ENCODE data around the gene RNF5.

DNA sequence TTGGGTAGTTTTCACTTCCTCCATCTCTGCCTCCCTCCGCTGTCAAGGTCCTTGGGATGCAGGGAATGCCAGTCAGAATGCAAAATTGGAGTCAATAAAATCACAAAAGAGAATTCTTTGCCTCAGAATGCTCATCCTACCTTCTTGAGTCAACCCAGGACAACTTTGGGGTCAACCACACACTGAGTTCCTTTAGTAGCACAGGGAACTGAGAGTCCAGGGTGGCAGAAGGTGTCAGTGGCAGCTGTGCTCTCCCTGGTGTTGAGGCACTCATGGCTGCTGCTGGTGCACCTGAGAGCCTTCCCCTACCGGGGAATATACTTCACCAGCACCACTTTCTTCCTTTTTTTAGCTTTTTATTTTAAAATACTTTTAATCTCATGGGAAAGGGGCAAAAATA, 46.5 kb downstream of the RNF5 start:
- TF ChIP-seq, protein P1, sequence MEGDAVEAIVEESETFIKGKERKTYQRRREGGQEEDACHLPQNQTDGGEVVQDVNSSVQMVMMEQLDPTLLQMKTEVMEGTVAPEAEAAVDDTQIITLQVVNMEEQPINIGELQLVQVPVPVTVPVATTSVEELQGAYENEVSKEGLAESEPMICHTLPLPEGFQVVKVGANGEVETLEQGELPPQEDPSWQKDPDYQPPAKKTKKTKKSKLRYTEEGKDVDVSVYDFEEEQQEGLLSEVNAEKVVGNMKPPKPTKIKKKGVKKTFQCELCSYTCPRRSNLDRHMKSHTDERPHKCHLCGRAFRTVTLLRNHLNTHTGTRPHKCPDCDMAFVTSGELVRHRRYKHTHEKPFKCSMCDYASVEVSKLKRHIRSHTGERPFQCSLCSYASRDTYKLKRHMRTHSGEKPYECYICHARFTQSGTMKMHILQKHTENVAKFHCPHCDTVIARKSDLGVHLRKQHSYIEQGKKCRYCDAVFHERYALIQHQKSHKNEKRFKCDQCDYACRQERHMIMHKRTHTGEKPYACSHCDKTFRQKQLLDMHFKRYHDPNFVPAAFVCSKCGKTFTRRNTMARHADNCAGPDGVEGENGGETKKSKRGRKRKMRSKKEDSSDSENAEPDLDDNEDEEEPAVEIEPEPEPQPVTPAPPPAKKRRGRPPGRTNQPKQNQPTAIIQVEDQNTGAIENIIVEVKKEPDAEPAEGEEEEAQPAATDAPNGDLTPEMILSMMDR (IDR thresholded peaks at IDR 0.05; ENCODE audit: low read length) = no peak
- no peak for TF ChIP-seq EZH2 (IDR thresholded peaks at IDR 0.05; ENCODE audit: borderline replicate concordance, low read length)
